GM21786 (cell line): Measurements from ENCODE around the gene CAMSAP2.

Source experiments
- ATAC-seq: cut with Tn5 transposase; IDR thresholded peaks from one replicate; pipeline ENCODE4 v1.9.1; 2021; ENCODE audit not compliant: unreplicated experiment

The CAMSAP2 gene

DNA sequence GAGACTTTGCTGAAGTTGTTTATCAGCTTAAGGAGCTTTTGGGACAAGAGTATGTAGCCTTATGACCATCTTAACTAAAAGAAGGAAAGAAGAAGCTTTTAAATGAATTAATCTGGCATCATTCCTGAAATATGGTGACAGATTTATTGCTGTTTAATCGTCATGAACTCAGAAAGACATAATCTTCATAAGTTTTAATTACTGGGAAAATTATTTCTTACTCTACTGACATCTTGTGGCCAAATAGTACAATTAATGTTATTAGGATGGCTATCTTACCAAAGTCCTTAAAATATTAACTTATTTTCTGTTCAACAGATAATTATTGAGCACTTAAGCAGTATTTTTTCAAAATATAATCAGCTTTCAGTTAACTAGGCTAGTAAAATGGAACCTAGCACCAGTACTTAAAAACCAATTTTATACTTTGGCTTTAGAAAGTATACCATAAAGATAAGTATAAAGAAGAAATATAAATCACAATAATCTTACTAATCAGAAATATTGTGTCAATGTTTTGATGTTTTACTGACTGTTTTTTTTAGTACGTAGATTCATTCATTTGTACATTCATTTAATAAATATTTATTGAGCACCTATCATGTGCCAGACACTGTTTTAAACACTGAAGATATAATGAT lies 99.4 kb downstream of the CAMSAP2 start:
- no peak for ATAC-seq

DNA sequence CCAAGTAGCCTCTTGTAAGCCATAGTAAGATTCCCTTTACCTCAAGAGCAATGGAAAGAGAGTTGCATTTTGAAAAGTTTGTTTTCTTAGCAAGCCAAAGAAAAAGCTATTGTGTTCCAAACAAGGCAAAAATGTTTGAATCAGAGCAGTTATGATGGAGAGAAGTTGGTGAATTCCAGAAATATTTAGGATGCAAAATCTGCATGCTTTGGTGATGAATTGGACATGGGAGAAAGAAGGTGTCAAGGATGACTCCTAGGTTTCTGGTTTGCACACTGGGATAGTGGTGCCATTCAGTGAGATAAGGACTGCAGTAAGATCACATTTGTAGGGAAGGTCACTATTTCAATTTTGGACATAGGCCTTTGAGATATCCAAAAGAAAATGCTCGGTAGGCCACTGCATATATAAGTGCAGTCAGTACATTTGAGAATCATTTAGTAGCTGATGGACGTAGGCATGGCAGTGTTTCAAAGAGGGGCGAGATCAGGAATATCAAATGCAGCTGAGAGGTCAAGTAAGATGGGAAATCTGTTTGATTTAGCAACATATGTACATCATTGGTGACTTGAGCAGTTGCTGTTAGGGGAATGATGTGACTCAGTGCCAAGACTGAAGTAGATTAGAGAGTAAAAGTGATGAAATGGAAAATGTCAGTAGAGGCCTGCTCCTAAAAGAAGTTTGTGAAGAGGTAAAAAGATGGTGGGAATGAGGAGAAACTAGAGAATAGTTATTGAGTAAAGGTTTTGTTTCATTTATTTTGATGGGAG lies 100.2 kb downstream of the CAMSAP2 start:
- no peak for ATAC-seq

DNA sequence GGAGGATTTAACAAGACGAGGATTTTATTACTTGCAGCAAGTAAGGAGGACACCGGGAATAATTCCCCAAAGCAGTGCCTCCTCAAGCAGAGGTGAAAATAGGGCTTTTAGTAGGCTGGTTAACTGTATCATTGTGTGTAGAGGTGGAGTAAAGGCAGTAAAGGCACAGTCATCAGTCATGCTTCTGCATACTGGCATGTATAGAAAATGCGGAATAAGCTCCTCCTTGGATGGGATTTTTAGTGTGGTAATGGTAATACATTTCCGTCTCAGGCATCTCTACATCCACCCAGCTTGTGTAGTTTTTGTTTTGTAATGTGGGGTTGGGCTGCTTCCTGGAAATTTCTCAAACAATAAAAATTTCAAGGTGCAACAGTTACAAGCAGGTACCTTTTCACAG lies 106.7 kb downstream of the CAMSAP2 start:
- no peak for ATAC-seq

DNA sequence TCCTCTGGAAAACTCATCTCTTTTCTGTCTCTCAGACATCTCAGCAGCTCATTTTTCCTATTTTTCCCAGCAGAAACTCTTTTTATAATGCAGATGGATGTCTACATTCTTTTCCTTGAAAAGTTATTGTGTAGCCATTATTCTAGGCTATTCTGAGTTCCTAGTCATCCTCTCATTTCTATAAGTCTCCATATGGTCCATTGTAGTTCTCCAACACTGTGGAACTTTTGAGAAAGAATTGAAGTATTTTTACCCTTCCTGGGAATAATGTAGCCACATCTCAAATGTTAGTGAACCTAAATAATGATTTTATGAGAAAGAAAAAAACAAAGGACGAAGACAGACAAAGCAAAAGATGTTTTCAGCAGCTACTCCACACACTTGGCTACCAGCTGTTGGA lies 107.7 kb downstream of the CAMSAP2 start:
- ATAC-seq, result no peak

DNA sequence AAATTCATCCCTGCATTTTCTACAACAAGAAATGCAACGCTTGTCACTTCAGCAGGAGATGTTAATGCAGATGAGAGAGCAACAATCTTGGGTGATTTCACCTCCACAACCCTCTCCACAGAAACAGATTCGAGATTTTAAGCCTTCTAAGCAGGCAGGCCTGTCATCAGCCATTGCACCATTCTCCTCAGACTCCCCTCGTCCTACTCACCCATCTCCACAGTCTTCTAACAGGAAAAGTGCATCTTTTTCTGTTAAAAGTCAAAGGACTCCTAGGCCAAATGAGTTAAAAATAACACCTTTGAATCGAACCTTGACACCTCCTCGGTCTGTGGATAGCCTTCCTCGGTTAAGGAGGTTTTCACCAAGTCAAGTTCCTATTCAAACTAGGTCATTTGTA lies 110.7 kb downstream of the CAMSAP2 start:
- ATAC-seq, result no peak

DNA sequence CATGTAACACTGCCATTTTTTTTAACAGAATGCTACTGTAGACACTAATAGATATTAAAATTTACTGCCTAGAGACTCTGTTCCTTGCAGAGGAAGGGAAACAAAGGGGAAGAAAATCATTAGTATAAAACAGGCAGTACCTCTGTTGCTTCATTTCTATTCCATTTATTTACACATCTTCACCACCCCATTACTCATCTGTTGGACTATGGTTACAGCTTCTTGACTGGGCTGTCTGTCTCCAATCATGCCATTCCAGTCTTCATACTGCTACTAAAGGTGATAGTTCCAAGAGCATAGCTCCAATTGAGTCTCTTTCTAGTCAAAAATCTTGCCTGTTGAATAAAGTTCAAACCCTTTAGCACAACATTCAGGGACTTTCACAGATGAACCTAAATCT lies 111.9 kb downstream of the CAMSAP2 start:
- ATAC-seq, result no peak

DNA sequence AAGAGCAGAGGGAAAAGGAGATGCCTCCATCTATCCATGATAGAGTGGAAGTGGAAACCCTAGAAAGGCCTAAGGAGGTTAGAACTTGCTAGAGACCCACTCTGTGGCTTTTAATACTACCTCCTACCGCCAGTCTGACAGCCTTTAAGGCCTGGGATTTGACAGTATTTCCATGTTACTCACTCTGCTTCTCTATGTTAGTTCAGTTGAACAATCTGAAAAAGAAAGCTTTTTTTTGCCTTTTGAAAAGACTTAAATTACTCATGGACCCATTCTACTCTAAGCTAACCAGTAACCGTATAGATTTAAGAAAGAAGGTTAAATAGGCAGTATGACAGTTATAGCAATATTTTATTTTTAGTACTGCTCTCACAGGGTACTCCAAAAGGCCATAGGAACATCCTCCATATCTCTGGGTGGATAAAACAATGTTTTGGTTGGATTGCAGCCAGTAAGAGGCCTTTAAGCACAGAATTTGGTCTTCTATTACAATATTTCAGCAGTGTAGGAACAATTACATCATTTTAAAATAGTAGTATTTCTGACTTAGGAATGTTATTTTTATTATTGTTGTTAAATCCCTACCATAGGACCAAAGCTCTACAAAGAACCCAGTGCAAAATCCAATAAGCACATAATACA lies 118.1 kb downstream of the CAMSAP2 start:
- ATAC-seq, result no peak

DNA sequence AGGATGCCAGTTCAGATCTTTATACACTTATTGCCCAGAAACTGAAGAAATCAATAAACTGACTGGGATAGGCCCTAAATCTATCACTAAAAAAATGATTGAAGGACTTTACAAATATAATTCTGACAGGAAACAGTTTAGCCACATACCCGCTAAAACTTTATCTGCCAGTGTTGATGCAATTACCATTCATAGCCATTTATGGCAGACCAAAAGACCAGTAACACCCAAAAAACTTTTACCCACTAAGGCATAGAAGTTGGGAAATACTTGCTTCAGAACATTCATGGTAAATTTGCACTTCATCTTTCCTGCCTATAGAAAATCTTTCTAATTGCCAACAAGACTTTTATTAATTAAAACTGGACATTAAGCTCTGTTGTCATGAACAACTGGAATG lies 119.1 kb downstream of the CAMSAP2 start:
- no peak for ATAC-seq

DNA sequence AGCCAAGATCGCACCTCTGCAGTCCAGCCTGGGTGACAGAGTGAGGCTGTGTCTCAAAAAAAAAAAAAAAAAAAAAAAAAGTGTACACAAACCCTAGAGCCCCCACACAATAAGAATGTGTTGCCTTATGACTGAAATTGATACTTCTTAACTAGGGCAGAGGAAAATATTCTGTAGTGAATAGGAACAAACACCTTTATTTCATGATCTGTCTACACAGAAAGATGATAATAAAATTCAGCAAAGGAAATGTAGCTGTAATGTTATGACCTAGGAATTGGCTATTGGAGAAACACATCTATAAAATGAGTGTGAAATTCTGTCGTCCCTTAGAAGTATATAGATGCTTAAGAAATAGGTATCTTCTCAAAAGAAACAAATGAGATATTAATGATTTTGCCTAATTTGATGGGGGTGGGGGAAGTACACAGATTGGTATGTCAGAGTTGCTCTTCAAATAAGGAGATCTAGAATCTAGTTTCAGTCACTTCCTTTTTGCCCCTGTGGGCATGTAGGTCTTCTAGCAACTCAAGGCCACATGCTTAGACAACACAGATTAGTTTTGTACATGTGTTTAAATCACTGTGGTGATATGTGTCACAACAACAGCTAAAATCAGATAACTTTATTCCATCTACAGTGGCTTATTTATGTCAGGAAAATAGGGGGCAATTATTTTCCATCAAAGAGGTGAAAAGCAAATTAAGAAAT lies 123.4 kb downstream of the CAMSAP2 start:
- no peak for ATAC-seq

DNA sequence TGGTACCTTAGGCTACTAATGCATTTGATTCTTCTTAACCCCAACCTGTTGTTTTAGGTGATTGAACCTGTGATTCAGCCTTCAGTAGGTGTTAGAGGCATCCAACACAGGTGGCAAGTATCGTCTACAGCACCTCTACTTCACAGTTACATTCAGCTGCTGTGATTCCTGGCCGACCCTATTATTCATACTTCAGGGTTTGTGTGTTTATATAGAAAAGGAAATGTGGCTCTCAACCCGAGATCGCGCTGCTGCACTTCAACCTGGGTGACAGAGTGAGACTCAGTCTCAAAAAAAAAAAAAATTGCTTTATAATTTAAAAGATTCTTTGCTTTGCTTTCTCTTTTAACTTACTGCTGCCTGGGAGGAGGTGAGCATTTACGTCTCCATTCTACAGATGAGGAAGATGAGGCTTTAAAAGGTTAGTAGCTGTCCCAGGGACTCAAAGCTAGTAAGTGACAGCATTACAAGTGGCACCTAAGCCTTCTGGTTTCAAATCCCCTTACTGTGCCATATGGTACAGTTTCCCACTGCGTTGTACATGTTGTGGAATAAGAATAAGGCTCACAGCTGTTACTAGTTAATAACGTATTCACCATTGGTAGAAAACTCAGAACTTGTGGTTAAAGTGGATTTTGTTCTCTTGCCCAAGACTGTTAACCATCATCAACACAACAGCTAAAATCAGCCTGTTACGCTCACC lies 124.2 kb downstream of the CAMSAP2 start:
- no peak for ATAC-seq

DNA sequence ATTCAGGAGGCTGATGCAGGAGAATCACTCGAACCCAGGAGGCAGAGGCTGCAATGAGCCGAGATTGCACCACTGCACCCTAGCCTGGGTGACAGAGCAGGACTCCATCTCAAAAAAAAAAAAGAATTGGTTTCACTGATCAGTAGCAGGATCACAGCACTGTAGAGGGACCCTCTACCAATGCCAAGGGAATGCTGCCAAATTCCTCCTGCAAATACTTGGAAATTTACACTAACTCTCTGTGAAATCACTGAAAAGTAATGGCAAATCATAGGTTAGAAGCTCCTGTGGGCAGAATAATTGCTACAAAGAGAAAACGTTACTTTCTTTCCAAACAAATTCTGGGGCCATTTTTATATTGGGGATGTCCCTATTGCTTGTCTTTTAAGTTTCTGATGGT lies 127.4 kb downstream of the CAMSAP2 start:
- ATAC-seq, result no peak

DNA sequence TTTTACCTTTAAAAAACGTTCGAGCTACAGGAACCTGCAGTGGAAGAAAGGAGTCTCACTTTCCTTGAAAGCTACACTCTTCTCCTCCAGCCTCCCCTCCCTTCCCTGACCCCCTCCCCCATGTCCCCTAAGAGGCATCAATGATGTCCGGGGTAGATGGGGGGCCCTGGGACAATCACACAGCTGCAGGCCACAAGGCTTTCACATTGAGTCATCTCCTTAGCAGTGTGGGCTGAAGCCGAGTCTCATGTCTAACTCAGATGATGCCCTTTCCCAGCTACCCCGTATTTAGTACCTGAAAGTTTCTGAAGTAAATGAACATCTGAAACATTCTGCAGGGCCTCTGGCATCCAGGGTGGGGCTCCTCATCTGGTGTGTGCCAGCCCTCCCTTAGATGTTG lies 127.8 kb downstream of the CAMSAP2 start:
- peak; percentile 77 for ATAC-seq

DNA sequence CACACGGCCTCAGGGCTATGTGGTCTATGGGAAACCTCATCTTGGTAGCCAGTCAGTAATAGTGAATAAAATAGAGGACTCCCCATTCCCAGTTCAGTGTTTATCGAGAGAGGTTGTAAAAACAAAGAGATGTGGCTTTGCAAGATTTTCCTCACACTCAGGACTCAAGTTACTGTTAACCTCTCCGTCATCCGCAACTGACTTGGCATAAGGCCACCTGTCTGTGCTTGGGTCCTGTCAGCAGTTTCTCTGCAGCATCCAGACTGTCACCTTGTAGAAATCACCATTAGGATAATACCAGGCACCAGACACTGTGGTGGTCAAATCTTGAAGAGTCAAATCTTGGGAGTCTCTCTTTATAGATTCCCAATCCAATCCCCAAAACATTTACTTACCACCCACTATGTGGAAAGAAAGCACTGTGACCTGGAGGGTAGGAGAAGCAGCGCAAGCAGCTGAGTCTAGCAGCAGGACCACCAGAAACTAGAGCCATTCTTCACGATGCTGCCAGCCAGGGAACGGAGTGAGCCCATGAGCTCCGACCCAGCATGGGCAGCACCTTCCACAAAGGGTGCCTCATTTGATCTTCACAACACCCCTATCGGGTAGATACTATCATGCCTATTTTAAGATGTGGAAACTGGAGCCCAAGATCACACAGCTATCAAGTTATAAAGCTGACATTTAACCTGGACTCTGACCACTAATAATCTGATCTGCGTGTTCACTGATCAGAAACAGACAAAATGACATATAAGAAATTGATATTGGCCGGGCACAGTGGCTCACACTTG lies 128.5 kb downstream of the CAMSAP2 start:
- ATAC-seq, result peak; percentile 2

DNA sequence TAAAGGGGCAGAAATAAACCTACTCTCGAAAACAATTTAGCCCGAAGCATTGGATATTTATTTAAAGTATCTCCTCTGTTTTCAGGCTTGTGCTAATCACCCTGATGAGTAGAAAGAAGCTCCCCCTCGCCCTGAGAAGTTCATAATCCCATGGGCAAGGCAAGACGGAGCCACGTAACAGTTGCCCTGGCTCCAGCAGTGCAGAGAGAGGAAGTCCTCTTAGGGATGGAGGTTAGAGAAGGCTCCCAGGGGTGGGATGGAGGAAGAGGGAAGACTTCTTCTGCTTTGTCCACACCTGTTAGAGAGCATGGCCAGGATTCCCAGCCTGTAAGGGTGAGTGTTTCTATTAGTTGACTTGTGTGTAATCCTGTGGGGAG lies 130.7 kb downstream of the CAMSAP2 start:
- no peak for ATAC-seq

DNA sequence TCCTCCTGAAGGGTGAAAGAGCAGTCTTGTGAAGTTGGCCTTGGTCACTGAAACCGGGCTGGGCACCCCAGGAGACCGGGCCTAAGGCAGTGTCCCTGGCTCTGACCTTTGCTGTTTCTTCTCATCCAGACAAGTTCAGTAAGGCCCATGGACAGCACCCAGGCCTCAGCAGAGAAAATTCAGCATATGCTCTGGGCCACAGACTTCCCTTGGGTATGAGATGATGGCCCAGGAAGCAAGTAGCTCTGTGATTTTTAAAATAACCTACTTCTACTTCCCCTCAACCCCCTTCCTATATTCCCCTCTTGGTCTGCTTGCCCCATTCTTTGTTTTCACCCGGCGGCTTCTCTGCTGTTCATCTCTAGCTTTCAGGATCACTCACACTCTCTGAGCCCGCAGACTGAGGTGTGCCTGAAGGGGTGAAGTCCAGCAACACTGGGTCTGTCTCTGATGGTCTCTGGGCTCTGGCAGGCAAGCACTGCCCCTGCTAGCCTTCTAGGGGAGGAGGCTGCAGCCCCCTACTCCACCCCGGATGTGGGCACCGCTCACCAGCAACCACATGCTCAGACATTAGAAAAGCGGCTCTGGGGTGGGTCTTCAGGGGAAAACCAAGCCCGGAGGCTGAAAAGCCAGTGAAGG lies 131.2 kb downstream of the CAMSAP2 start:
- ATAC-seq, result peak; percentile 41

DNA sequence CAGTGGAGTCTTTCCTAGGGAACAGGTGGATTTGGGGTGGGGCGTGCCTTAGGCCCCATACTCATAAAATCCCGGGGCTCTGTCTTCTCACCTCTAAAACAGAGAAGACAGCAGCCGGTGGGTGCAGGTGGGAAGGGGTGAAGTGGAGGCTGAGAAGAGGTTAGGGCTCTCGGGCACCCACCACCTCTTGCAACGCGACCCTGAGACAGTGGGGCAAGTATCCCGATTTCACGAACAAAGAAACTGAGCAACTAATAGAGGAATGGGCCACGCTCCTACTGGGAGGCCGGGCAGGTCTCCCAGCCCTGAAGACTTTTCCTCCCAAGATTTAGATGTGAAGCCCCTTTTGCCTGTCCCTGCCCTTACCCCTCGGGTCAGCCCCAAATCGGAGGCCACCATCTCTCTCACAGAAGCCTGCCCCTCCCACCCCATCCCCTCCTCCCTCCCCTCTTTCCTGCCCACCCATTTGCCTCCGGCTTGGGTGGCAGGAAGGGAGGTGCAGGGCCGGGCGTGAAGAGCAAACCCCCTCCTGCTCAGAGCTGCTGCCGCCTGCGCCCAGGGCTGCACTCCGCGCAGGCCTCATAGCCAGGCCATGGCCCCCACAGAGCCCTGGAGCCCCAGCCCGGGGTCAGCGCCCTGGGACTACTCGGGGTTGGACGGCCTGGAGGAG lies 133.9 kb downstream of the CAMSAP2 start, which contains the start of gene GPR25:
GPR25 (plus strand) TSS at position 536 of the 670 bp plus-strand sequence; CDS start at position 593, 57 bp downstream.
- no peak for ATAC-seq

DNA sequence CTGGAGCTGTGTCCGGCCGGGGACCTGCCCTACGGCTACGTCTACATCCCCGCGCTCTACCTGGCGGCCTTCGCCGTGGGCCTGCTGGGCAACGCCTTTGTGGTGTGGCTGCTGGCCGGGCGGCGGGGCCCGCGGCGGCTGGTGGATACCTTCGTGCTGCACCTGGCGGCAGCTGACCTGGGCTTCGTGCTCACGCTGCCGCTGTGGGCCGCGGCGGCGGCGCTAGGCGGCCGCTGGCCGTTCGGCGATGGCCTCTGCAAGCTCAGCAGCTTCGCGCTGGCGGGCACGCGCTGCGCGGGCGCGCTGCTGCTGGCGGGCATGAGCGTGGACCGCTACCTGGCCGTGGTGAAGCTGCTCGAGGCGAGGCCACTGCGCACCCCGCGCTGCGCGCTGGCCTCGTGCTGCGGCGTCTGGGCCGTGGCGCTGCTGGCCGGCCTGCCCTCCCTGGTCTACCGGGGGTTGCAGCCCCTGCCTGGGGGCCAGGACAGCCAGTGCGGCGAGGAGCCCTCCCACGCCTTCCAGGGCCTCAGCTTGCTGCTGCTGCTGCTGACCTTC lies 134.5 kb downstream of the CAMSAP2 start:
- no peak for ATAC-seq

DNA sequence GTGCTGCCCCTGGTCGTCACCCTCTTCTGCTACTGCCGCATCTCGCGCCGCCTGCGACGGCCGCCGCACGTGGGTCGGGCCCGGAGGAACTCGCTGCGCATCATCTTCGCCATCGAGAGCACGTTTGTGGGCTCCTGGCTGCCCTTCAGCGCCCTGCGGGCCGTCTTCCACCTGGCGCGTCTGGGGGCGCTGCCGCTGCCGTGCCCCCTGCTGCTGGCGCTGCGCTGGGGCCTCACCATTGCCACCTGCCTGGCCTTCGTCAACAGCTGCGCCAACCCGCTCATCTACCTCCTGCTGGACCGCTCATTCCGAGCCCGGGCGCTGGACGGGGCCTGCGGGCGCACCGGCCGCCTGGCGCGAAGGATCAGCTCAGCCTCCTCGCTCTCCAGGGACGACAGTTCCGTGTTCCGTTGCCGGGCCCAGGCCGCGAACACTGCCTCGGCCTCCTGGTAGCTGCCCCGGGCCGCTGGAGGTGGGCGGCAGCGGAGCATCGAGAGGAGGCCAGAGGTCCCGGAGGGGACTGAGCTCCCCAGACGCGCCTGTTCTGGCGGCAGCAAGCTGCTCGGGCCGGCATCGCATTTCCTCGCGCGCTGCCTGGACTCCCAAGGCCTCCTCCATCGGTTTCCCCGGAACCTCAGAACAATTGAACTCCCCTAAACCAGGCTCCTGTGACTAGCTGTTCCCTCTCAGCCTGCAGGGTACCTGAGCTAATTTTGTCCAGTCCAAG lies 135.1 kb downstream of the CAMSAP2 start:
- no peak for ATAC-seq
